HCT116 (cell line): ENCODE data around the gene HBA2.
"Not testable (repeated sequence)": the region's sequence is repeated elsewhere in the genome, so short reads cannot be mapped to it uniquely, and the experiment has no call there.

Experiments used
- ZNF274 ChIP-seq: fragments of 200-500 bp; sonication (Bioruptor generic); IDR thresholded peaks from 2 replicates; pipeline ENCODE4 v1.6.1; 2014; ENCODE audit warnings: mild to moderate bottlenecking, low read depth, low read length, inconsistent platforms
- TF ChIP-seq, protein P1 (sequence below), 3 experiments: fragments of 200-600 bp in 1 of 3; sonication (generic) in 1 of 3; IDR thresholded peaks in 2 of 3; conservative IDR thresholded peaks in 1 of 3; 2 replicates each; pipeline ENCODE4 v1.5.1; 2012 to 2017; ENCODE audit warnings: low read depth in 2 of 3, low read length in 2 of 3, antibody characterized with exemption in 1 of 3, borderline replicate concordance in 1 of 3, control low read depth in 1 of 3, mild to moderate bottlenecking in 1 of 3, mixed read lengths in 1 of 3, mixed run types in 1 of 3, moderate library complexity in 1 of 3; ENCODE audit not compliant: insufficient read depth in 1 of 3

DNA sequence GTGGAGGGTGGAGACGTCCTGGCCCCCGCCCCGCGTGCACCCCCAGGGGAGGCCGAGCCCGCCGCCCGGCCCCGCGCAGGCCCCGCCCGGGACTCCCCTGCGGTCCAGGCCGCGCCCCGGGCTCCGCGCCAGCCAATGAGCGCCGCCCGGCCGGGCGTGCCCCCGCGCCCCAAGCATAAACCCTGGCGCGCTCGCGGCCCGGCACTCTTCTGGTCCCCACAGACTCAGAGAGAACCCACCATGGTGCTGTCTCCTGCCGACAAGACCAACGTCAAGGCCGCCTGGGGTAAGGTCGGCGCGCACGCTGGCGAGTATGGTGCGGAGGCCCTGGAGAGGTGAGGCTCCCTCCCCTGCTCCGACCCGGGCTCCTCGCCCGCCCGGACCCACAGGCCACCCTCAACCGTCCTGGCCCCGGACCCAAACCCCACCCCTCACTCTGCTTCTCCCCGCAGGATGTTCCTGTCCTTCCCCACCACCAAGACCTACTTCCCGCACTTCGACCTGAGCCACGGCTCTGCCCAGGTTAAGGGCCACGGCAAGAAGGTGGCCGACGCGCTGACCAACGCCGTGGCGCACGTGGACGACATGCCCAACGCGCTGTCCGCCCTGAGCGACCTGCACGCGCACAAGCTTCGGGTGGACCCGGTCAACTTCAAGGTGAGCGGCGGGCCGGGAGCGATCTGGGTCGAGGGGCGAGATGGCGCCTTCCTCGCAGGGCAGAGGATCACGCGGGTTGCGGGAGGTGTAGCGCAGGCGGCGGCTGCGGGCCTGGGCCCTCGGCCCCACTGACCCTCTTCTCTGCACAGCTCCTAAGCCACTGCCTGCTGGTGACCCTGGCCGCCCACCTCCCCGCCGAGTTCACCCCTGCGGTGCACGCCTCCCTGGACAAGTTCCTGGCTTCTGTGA, 4.1 kb downstream of the HBA2 start, which contains the start of gene HBA1:
- TF ChIP-seq, protein P1, sequence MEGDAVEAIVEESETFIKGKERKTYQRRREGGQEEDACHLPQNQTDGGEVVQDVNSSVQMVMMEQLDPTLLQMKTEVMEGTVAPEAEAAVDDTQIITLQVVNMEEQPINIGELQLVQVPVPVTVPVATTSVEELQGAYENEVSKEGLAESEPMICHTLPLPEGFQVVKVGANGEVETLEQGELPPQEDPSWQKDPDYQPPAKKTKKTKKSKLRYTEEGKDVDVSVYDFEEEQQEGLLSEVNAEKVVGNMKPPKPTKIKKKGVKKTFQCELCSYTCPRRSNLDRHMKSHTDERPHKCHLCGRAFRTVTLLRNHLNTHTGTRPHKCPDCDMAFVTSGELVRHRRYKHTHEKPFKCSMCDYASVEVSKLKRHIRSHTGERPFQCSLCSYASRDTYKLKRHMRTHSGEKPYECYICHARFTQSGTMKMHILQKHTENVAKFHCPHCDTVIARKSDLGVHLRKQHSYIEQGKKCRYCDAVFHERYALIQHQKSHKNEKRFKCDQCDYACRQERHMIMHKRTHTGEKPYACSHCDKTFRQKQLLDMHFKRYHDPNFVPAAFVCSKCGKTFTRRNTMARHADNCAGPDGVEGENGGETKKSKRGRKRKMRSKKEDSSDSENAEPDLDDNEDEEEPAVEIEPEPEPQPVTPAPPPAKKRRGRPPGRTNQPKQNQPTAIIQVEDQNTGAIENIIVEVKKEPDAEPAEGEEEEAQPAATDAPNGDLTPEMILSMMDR (IDR thresholded peaks at IDR 0.05 in 2 of 3, conservative IDR thresholded peaks at IDR 0.05 in 1 of 3; ENCODE audit: borderline replicate concordance in 1 of 3, insufficient read depth in 1 of 3, low read depth in 2 of 3, low read length in 2 of 3): not testable (repeated sequence)
- TF ChIP-seq ZNF274: not testable (repeated sequence)
